Breast epithelium (tissue), 3 donors: ENCODE results near the gene KLHL29.

Source experiments
- CTCF ChIP-seq, 3 donors: fragments of 450-650 bp; IDR thresholded peaks; one replicate each; pipeline ENCODE4 v1.5.1; 2016 to 2017; ENCODE audit warnings: antibody characterized with exemption in 3 of 3, mild to moderate bottlenecking in 3 of 3, moderate library complexity in 3 of 3
- POLR2A ChIP-seq: fragments of 450-650 bp; IDR thresholded peaks from one replicate; pipeline ENCODE4 v1.6.1; 2016; ENCODE audit warnings: antibody characterized with exemption, mild to moderate bottlenecking, moderate library complexity
- POLR2AphosphoS5 ChIP-seq, 3 donors: sonication (generic); formaldehyde crosslinking; IDR thresholded peaks; one replicate each; pipeline ENCODE4 v1.6.1; 2017; ENCODE audit warnings: antibody characterized with exemption in 3 of 3

GRCh38 chr2:23618794-23619530 is 234.0 kb downstream of the KLHL29 start:
- TF ChIP-seq POLR2A = no peak
- no peak for TF ChIP-seq CTCF (IDR thresholded peaks at IDR 0.05)
- TF ChIP-seq POLR2AphosphoS5 (IDR thresholded peaks at IDR 0.05) = no peak
